HEK293 (cell line): ENCODE measurements around the gene RABEP1.

Experiments
- CTCF ChIA-PET: fragments of 350-600 bp; formaldehyde crosslinking; extraction: SDS; loops from one replicate; lab custom pipeline; 2021; ENCODE audit warnings: antibody characterized with exemption; lab: Yijun Ruan, JAX
- POLR2A ChIA-PET: fragments of 300-600 bp; formaldehyde crosslinking; extraction: SDS; loops from one replicate; lab custom pipeline; 2020; ENCODE audit warnings: antibody characterized with exemption, inconsistent platforms; lab: Yijun Ruan, JAX
- H3K27ac ChIP-seq: fragments of 200-500 bp; sonication (Bioruptor generic); 2 replicates; pipeline ENCODE4 v1.5.1; 2014; ENCODE audit warnings: low read depth, low read length, control low read depth, inconsistent platforms; ENCODE audit errors: extremely low read depth
- H3K36me3 ChIP-seq, 2 experiments: fragments of 200-500 bp in 1 of 2; sonication (Bioruptor generic) in 1 of 2; 1 replicate in 1 of 2; 2 replicates in 1 of 2; pipeline ENCODE4 v1.5.1; 2014 to 2017; ENCODE audit warnings: inconsistent platforms in 2 of 2, low read length in 2 of 2; ENCODE audit not compliant: control insufficient read depth in 2 of 2, insufficient read depth in 1 of 2
- H3K4me1 ChIP-seq: fragments of 200-500 bp; sonication (Bioruptor generic); 2 replicates; pipeline ENCODE4 v1.5.1; 2014; ENCODE audit warnings: mild to moderate bottlenecking, low read length, inconsistent platforms; ENCODE audit not compliant: control insufficient read depth, insufficient read depth
- H3K4me3 ChIP-seq: 2 replicates; pipeline ENCODE4 v1.5.1; 2011; ENCODE audit warnings: low read depth, mild to moderate bottlenecking, control low read depth, low read length, moderate library complexity
- H3K9me3 ChIP-seq: fragments of 200-500 bp; sonication (Bioruptor generic); 2 replicates; pipeline ENCODE4 v1.5.1; 2014; ENCODE audit warnings: low read depth, low read length, inconsistent platforms; ENCODE audit not compliant: control insufficient read depth, insufficient read depth
- BCL11A ChIP-seq: fragments of 450-650 bp; formaldehyde crosslinking; IDR thresholded peaks from 2 replicates; pipeline ENCODE4 v1.5.1; 2016; ENCODE audit warnings: low read depth, missing biosample characterization, missing genetic modification characterization
- GLI2 ChIP-seq: fragments of 450-650 bp; formaldehyde crosslinking; IDR thresholded peaks from 2 replicates; pipeline ENCODE4; 2017; ENCODE audit warnings: missing biosample characterization, missing genetic modification characterization, low read depth, borderline replicate concordance
- RBAK ChIP-seq: fragments of 450-650 bp; formaldehyde crosslinking; IDR thresholded peaks from 2 replicates; pipeline ENCODE4 v1.5.1; 2016; ENCODE audit warnings: missing biosample characterization, missing genetic modification characterization
- SP7 ChIP-seq: fragments of 450-650 bp; formaldehyde crosslinking; IDR thresholded peaks from 2 replicates; pipeline ENCODE4 v1.5.1; 2016; ENCODE audit warnings: missing biosample characterization, missing genetic modification characterization
- WT1 ChIP-seq: fragments of 450-650 bp; formaldehyde crosslinking; IDR thresholded peaks from 2 replicates; pipeline ENCODE4 v1.5.1; 2016; ENCODE audit warnings: missing biosample characterization, missing genetic modification characterization
- YY1 ChIP-seq: fragments of 450-650 bp; formaldehyde crosslinking; IDR thresholded peaks from 2 replicates; pipeline ENCODE4 v1.5.1; 2018; ENCODE audit warnings: missing biosample characterization, missing genetic modification characterization
- ZBTB1 ChIP-seq: fragments of 450-650 bp; formaldehyde crosslinking; IDR thresholded peaks from 2 replicates; pipeline ENCODE4 v1.5.1; 2016; ENCODE audit warnings: missing biosample characterization, missing genetic modification characterization
- ZBTB17 ChIP-seq: fragments of 450-650 bp; formaldehyde crosslinking; IDR thresholded peaks from 2 replicates; pipeline ENCODE4 v1.5.1; 2016; ENCODE audit warnings: missing biosample characterization, missing genetic modification characterization
- ZBTB20 ChIP-seq: fragments of 450-650 bp; formaldehyde crosslinking; IDR thresholded peaks from 2 replicates; pipeline ENCODE4 v1.5.1; 2016; ENCODE audit warnings: missing biosample characterization, missing genetic modification characterization
- ZBTB6 ChIP-seq: fragments of 450-650 bp; formaldehyde crosslinking; IDR thresholded peaks from 2 replicates; pipeline ENCODE4 v1.5.1; 2017; ENCODE audit warnings: missing biosample characterization, missing genetic modification characterization
- ZFP3 ChIP-seq: fragments of 450-650 bp; formaldehyde crosslinking; IDR thresholded peaks from 2 replicates; pipeline ENCODE4 v1.5.1; 2016; ENCODE audit warnings: low read depth, missing biosample characterization, missing genetic modification characterization
- ZFP37 ChIP-seq: fragments of 450-650 bp; formaldehyde crosslinking; IDR thresholded peaks from 2 replicates; pipeline ENCODE4 v1.5.1; 2016; ENCODE audit warnings: missing biosample characterization, missing genetic modification characterization
- ZNF19 ChIP-seq: fragments of 450-650 bp; formaldehyde crosslinking; IDR thresholded peaks from 2 replicates; pipeline ENCODE4; 2016; ENCODE audit warnings: missing biosample characterization, missing genetic modification characterization, low read depth
- ZNF23 ChIP-seq: fragments of 450-650 bp; formaldehyde crosslinking; IDR thresholded peaks from 2 replicates; pipeline ENCODE4 v1.5.1; 2016; ENCODE audit warnings: missing biosample characterization, missing genetic modification characterization, borderline replicate concordance
- ZNF48 ChIP-seq: fragments of 450-650 bp; formaldehyde crosslinking; IDR thresholded peaks from 2 replicates; pipeline ENCODE4 v1.5.1; 2016; ENCODE audit warnings: missing biosample characterization, missing genetic modification characterization
- ZNF488 ChIP-seq: fragments of 450-650 bp; formaldehyde crosslinking; IDR thresholded peaks from 2 replicates; pipeline ENCODE4 v1.5.1; 2016; ENCODE audit warnings: missing biosample characterization, missing genetic modification characterization
- ZNF555 ChIP-seq: fragments of 450-650 bp; formaldehyde crosslinking; conservative IDR thresholded peaks from 2 replicates; pipeline ENCODE4 v1.5.1; 2017; ENCODE audit warnings: missing biosample characterization, mild to moderate bottlenecking, missing genetic modification characterization, inconsistent platforms
- ZNF600 ChIP-seq: fragments of 450-650 bp; formaldehyde crosslinking; IDR thresholded peaks from 2 replicates; pipeline ENCODE4 v1.5.1; 2016; ENCODE audit warnings: missing biosample characterization, missing genetic modification characterization
- ZNF654 ChIP-seq: fragments of 450-650 bp; formaldehyde crosslinking; IDR thresholded peaks from 2 replicates; pipeline ENCODE4 v1.5.1; 2016; ENCODE audit warnings: low read depth, missing biosample characterization, missing genetic modification characterization
- ZNF670 ChIP-seq: fragments of 450-650 bp; formaldehyde crosslinking; IDR thresholded peaks from 2 replicates; pipeline ENCODE4 v1.5.1; 2016; ENCODE audit warnings: missing biosample characterization, missing genetic modification characterization, low read depth
- TF ChIP-seq, protein P1 (sequence below): fragments of 450-650 bp; formaldehyde crosslinking; IDR thresholded peaks from 2 replicates; pipeline ENCODE4 v1.5.1; 2017; ENCODE audit warnings: missing biosample characterization, missing genetic modification characterization
- TF ChIP-seq, protein P2 (sequence below): fragments of 450-650 bp; formaldehyde crosslinking; IDR thresholded peaks from 2 replicates; pipeline ENCODE4 v1.5.1; 2016; ENCODE audit warnings: missing biosample characterization, missing genetic modification characterization, low read depth
- TF ChIP-seq, protein P3 (sequence below): fragments of 450-650 bp; formaldehyde crosslinking; IDR thresholded peaks from 2 replicates; pipeline ENCODE4 v1.5.1; 2017; ENCODE audit warnings: missing biosample characterization, missing genetic modification characterization
- TF ChIP-seq, protein P4 (sequence below): fragments of 450-650 bp; formaldehyde crosslinking; IDR thresholded peaks from 2 replicates; pipeline ENCODE4 v1.5.1; 2016; ENCODE audit warnings: missing biosample characterization, missing genetic modification characterization

Gene RABEP1

GRCh38 chr17:5354886-5355415 is 72.9 kb downstream of the RABEP1 start:
- Histone ChIP-seq H3K36me3 (peaks cover 56 to 78% of the 10 kb centered on the region in 2 experiments), H3K27ac (peak overlapping the region; percentile 50), H3K9me3 (no peaks in the 10 kb centered on the region), H3K4me1 (peaks cover 20% of the 10 kb centered on the region), H3K4me3 (no peak overlapping the region)
- ChIA-PET POLR2A (interaction anchor here (1.0 kb wide), 1 partner anchor 73 kb away, joined by 3 read pairs; the partner anchor contains the start of gene RABEP1), CTCF (interaction anchor here (0.6 kb wide), 2 partner anchors 53 to 446 kb away, joined by 3 to 6 read pairs; no protein-coding TSS in a partner anchor)
- TF ChIP-seq ZFP3 (tag by site-specific recombination) (no peak), ZNF48 (tag by site-specific recombination) (no peak), SP7 (tag by site-specific recombination) (peak; percentile 83), WT1 (tag by site-specific recombination) (peak; percentile 95), ZFP37 (no peak), RBAK (tag by site-specific recombination) (no peak)

DNA sequence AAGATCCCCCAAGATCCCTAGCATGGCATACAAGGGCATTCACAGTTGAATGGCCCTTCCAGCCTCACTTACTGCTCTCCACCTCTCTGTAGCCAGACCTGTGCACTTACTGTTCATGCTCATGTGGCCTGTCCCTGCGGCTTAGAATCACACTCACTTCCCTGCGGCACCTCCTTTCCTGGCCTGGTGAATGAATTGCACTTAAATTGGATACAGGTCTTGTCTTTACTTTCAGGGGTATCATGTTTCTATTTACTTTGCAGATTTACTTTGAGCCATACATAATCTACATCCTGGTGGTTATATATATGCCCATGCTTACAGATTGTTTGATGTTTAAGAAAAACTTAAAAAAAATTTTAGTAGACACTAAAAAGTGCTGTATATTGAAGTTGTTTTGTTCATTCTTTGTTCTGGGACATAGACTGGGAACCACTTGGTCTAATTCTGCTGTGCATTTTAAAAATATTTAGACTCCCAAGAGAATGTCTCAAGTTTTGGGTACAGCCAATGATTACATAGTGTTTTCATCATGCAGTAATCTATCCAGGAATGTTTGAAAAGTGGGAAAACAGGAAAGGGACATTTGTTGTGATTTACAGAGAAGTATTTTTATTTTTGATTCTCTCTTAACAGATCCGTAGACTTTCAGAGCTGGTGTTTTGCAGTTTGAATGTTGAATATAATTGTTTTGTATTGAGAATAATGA is 73.5 kb downstream of the RABEP1 start:
- no peaks in the 10 kb centered on the region for H3K9me3 ChIP-seq
- no peak overlapping the region for H3K4me3 ChIP-seq
- ChIA-PET POLR2A (interaction anchor here (1.0 kb wide), 1 partner anchor 74 kb away, joined by 3 read pairs; the partner anchor contains the start of gene RABEP1), CTCF (interaction anchor here (0.6 kb wide), 1 partner anchor 54 kb away, joined by 6 read pairs; no protein-coding TSS in a partner anchor)
- peaks cover 55 to 78% of the 10 kb centered on the region in 2 experiments for H3K36me3 ChIP-seq
- H3K27ac ChIP-seq, result peak overlapping the region; percentile 50
- peaks cover 20% of the 10 kb centered on the region for H3K4me1 ChIP-seq
- TF ChIP-seq, protein P1, sequence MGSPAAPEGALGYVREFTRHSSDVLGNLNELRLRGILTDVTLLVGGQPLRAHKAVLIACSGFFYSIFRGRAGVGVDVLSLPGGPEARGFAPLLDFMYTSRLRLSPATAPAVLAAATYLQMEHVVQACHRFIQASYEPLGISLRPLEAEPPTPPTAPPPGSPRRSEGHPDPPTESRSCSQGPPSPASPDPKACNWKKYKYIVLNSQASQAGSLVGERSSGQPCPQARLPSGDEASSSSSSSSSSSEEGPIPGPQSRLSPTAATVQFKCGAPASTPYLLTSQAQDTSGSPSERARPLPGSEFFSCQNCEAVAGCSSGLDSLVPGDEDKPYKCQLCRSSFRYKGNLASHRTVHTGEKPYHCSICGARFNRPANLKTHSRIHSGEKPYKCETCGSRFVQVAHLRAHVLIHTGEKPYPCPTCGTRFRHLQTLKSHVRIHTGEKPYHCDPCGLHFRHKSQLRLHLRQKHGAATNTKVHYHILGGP (tag by site-specific recombination), result peak; percentile 95
- TF ChIP-seq, protein P2, sequence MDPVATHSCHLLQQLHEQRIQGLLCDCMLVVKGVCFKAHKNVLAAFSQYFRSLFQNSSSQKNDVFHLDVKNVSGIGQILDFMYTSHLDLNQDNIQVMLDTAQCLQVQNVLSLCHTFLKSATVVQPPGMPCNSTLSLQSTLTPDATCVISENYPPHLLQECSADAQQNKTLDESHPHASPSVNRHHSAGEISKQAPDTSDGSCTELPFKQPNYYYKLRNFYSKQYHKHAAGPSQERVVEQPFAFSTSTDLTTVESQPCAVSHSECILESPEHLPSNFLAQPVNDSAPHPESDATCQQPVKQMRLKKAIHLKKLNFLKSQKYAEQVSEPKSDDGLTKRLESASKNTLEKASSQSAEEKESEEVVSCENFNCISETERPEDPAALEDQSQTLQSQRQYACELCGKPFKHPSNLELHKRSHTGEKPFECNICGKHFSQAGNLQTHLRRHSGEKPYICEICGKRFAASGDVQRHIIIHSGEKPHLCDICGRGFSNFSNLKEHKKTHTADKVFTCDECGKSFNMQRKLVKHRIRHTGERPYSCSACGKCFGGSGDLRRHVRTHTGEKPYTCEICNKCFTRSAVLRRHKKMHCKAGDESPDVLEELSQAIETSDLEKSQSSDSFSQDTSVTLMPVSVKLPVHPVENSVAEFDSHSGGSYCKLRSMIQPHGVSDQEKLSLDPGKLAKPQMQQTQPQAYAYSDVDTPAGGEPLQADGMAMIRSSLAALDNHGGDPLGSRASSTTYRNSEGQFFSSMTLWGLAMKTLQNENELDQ (tag by site-specific recombination), result no peak
- TF ChIP-seq ZNF654 (no peak), ZNF488 (no peak), YY1 (tag by site-specific recombination) (no peak), ZNF670 (tag by site-specific recombination) (no peak), ZNF19 (tag by site-specific recombination) (no peak), ZBTB1 (tag by site-specific recombination) (no peak), ZBTB17 (tag by site-specific recombination) (peak; percentile 27; the same call in 1 of the 2 replicates), BCL11A (tag by site-specific recombination) (no peak), ZNF600 (tag by site-specific recombination) (peak; percentile 40; the same call in 1 of the 2 replicates), ZNF23 (tag by site-specific recombination) (no peak), ZBTB6 (tag by site-specific recombination) (no peak), ZNF555 (tag by site-specific recombination) (no peak), GLI2 (tag by site-specific recombination) (no peak), ZBTB20 (tag by site-specific recombination) (no peak)
- TF ChIP-seq, protein P3, sequence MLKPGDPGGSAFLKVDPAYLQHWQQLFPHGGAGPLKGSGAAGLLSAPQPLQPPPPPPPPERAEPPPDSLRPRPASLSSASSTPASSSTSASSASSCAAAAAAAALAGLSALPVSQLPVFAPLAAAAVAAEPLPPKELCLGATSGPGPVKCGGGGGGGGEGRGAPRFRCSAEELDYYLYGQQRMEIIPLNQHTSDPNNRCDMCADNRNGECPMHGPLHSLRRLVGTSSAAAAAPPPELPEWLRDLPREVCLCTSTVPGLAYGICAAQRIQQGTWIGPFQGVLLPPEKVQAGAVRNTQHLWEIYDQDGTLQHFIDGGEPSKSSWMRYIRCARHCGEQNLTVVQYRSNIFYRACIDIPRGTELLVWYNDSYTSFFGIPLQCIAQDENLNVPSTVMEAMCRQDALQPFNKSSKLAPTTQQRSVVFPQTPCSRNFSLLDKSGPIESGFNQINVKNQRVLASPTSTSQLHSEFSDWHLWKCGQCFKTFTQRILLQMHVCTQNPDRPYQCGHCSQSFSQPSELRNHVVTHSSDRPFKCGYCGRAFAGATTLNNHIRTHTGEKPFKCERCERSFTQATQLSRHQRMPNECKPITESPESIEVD (tag by site-specific recombination), result peak; percentile 77
- TF ChIP-seq, protein P4, sequence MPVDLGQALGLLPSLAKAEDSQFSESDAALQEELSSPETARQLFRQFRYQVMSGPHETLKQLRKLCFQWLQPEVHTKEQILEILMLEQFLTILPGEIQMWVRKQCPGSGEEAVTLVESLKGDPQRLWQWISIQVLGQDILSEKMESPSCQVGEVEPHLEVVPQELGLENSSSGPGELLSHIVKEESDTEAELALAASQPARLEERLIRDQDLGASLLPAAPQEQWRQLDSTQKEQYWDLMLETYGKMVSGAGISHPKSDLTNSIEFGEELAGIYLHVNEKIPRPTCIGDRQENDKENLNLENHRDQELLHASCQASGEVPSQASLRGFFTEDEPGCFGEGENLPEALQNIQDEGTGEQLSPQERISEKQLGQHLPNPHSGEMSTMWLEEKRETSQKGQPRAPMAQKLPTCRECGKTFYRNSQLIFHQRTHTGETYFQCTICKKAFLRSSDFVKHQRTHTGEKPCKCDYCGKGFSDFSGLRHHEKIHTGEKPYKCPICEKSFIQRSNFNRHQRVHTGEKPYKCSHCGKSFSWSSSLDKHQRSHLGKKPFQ (tag by site-specific recombination), result no peak
